H1 (cell line): ENCODE measurements around the gene PRR5L. TPM values are rescaled to one million over a fixed set of nuclear protein-coding genes. Genes with fewer than 3 reads are reported as not detected.

Source experiments
- CTCF ChIA-PET: fragments of 300-600 bp; sonication (Branson Sonifier 250); formaldehyde crosslinking; loops from one replicate; lab custom pipeline; 2021; ENCODE audit not compliant: partially characterized antibody; lab: Charles Lee
- POLR2A ChIA-PET: fragments of 300-600 bp; sonication (Branson Sonifier 250); formaldehyde crosslinking; loops from one replicate; lab custom pipeline; 2021; ENCODE audit warnings: inconsistent platforms; ENCODE audit not compliant: partially characterized antibody; lab: Charles Lee
- DNase-seq, 2 experiments: peaks; one replicate each; pipeline versions ENCODE4 v3.0.0 to v3.0.0-alpha.2; 2010 to 2022; ENCODE audit warnings: low spot score in 2 of 2, low read depth in 1 of 2, mixed read lengths in 1 of 2
- FAIRE-seq: peaks from 2 replicates; lab custom pipeline; 2011; peaks lifted over from hg19 to GRCh38; lab: Jason Lieb, UNC
- H2AFZ ChIP-seq: 2 replicates; pipeline ENCODE4 v1.8.1; 2012; ENCODE audit warnings: low read length, inconsistent platforms
- H2AK5ac ChIP-seq: 2 replicates; pipeline ENCODE4 v1.6.1; 2013; ENCODE audit warnings: low read depth, low read length
- H2BK120ac ChIP-seq: replicated peaks from 2 replicates; pipeline ENCODE3; 2013; ENCODE audit warnings: low read depth, low read length, inconsistent platforms
- H2BK12ac ChIP-seq: 2 replicates; pipeline ENCODE4 v1.6.1; 2013; ENCODE audit warnings: low read depth, low read length
- H2BK15ac ChIP-seq: 2 replicates; pipeline ENCODE4 v1.6.1; 2013; ENCODE audit warnings: low read length
- H2BK20ac ChIP-seq: 2 replicates; pipeline ENCODE4 v1.6.1; 2013; ENCODE audit warnings: low read length
- H2BK5ac ChIP-seq: 2 replicates; pipeline ENCODE4 v1.6.1; 2013; ENCODE audit warnings: low read depth, low read length
- H3K14ac ChIP-seq: 2 replicates; pipeline ENCODE4 v1.6.1; 2013; ENCODE audit warnings: inconsistent platforms; ENCODE audit not compliant: insufficient read length
- H3K18ac ChIP-seq: 2 replicates; pipeline ENCODE4 v1.6.1; 2013; ENCODE audit warnings: low read length; ENCODE audit errors: extremely low read depth
- H3K23ac ChIP-seq: 2 replicates; pipeline ENCODE4 v1.6.1; 2013; ENCODE audit warnings: inconsistent platforms; ENCODE audit not compliant: insufficient read length
- H3K23me2 ChIP-seq: 2 replicates; pipeline ENCODE4 v1.6.1; 2013; ENCODE audit warnings: low read depth, low read length
- H3K27ac ChIP-seq: 2 replicates; pipeline ENCODE4 v1.6.1; 2011; ENCODE audit warnings: low read depth, low read length, inconsistent platforms
- H3K27me3 ChIP-seq, 4 experiments: replicated peaks in 1 of 4; 1 replicate in 1 of 4; 2 replicates in 3 of 4; pipeline versions ENCODE4 v1.6.1 to v1.8.1; 2011 to 2013; ENCODE audit warnings: low read length in 3 of 4, mild to moderate bottlenecking in 3 of 4, inconsistent platforms in 2 of 4, mixed read lengths in 2 of 4, moderate library complexity in 1 of 4; ENCODE audit not compliant: control insufficient read depth in 3 of 4, insufficient read depth in 3 of 4; ENCODE audit errors: extremely low read depth in 1 of 4
- H3K36me3 ChIP-seq, 4 experiments: 2 replicates each; pipeline versions ENCODE4 v1.6.1 to v1.8.1; 2011 to 2013; ENCODE audit warnings: mild to moderate bottlenecking in 4 of 4, low read length in 3 of 4, moderate library complexity in 2 of 4, control low read depth in 1 of 4, inconsistent platforms in 1 of 4; ENCODE audit not compliant: insufficient read depth in 4 of 4, control insufficient read depth in 2 of 4
- H3K4ac ChIP-seq: replicated peaks from 2 replicates; pipeline ENCODE3; 2013; ENCODE audit warnings: low read length, low read depth, mixed read lengths, inconsistent platforms; ENCODE audit not compliant: insufficient read length
- H3K4me1 ChIP-seq, 4 experiments: replicated peaks in 1 of 4; 1 replicate in 1 of 4; 2 replicates in 3 of 4; pipeline versions ENCODE4 v1.6.1 to v1.8.1; 2011 to 2013; ENCODE audit warnings: low read length in 3 of 4, inconsistent platforms in 2 of 4, mixed read lengths in 1 of 4; ENCODE audit not compliant: insufficient read depth in 4 of 4, control insufficient read depth in 3 of 4
- H3K4me2 ChIP-seq, 2 experiments: 2 replicates each; pipeline versions ENCODE4 v1.6.1 to v1.8.1; 2011 to 2013; ENCODE audit warnings: low read depth in 2 of 2, low read length in 2 of 2, control low read depth in 1 of 2, inconsistent platforms in 1 of 2, mild to moderate bottlenecking in 1 of 2; ENCODE audit not compliant: insufficient read depth in 1 of 2
- H3K4me3 ChIP-seq, 4 experiments: fragments of 200-600, 300-600 bp in 1 of 4; sonication (generic), shearing (Covaris generic), sonication (Bioruptor Twin) in 1 of 4; 2 replicates each; pipeline versions ENCODE4 v1.5.1 to v1.8.1; 2011 to 2016; ENCODE audit warnings: low read length in 4 of 4, low read depth in 3 of 4, control low read depth in 2 of 4, inconsistent platforms in 2 of 4, mild to moderate bottlenecking in 2 of 4, mixed read lengths in 1 of 4, moderate library complexity in 1 of 4; ENCODE audit not compliant: insufficient read depth in 2 of 4; ENCODE audit errors: extremely low read depth in 1 of 4
- H3K56ac ChIP-seq: replicated peaks from 2 replicates; pipeline ENCODE3; 2013; ENCODE audit warnings: low read depth, mild to moderate bottlenecking, mixed read lengths, low read length, inconsistent platforms; ENCODE audit not compliant: insufficient read length
- H3K79me1 ChIP-seq: 2 replicates; pipeline ENCODE4 v1.6.1; 2013; ENCODE audit warnings: low read depth, low read length, control low read depth
- H3K79me2 ChIP-seq, 2 experiments: 2 replicates each; pipeline versions ENCODE4 v1.6.1 to v1.8.1; 2012 to 2013; ENCODE audit warnings: low read length in 2 of 2, mild to moderate bottlenecking in 2 of 2, inconsistent platforms in 1 of 2; ENCODE audit not compliant: insufficient read depth in 2 of 2, control insufficient read depth in 1 of 2
- H3K9ac ChIP-seq, 4 experiments: replicated peaks in 1 of 4; 1 replicate in 1 of 4; 2 replicates in 3 of 4; pipeline versions ENCODE4 v1.6.1 to v1.8.1; 2011 to 2013; ENCODE audit warnings: low read depth in 3 of 4, low read length in 3 of 4, control low read depth in 2 of 4, mild to moderate bottlenecking in 2 of 4, moderate library complexity in 2 of 4, inconsistent platforms in 1 of 4; ENCODE audit errors: extremely low read depth in 1 of 4
- H3K9me3 ChIP-seq, 2 experiments: 2 replicates each; pipeline versions ENCODE4 v1.6.1 to v1.8.1; 2012 to 2013; ENCODE audit warnings: mild to moderate bottlenecking in 2 of 2, moderate library complexity in 2 of 2, control low read depth in 1 of 2, inconsistent platforms in 1 of 2, low read depth in 1 of 2, low read length in 1 of 2, mixed read lengths in 1 of 2; ENCODE audit not compliant: insufficient read depth in 2 of 2
- H4K20me1 ChIP-seq, 2 experiments: replicated peaks in 1 of 2; 2 replicates each; pipeline versions ENCODE3 to v1.8.1; 2011 to 2013; ENCODE audit warnings: inconsistent platforms in 2 of 2, low read length in 2 of 2, mild to moderate bottlenecking in 1 of 2; ENCODE audit not compliant: insufficient read depth in 2 of 2, control insufficient read depth in 1 of 2
- H4K5ac ChIP-seq: 2 replicates; pipeline ENCODE4 v1.6.1; 2013; ENCODE audit warnings: low read length, low read depth, mixed read lengths, inconsistent platforms; ENCODE audit not compliant: insufficient read length
- H4K8ac ChIP-seq: 2 replicates; pipeline ENCODE4 v1.8.0; 2013; ENCODE audit warnings: mild to moderate bottlenecking, moderate library complexity, low read length, inconsistent platforms; ENCODE audit not compliant: insufficient read depth; ENCODE audit errors: extremely low read depth
- H4K91ac ChIP-seq: replicated peaks from 2 replicates; pipeline ENCODE3; 2013; ENCODE audit warnings: low read length, mixed read lengths, inconsistent platforms; ENCODE audit not compliant: insufficient read length
- ASH2L ChIP-seq: fragments of 200-600, 300-600 bp; sonication (generic); IDR thresholded peaks from one replicate; pipeline ENCODE4 v1.7.1; 2017; ENCODE audit warnings: low read length
- EGR1 ChIP-seq: IDR thresholded peaks from 2 replicates; pipeline ENCODE4 v1.6.1; 2011; ENCODE audit warnings: low read depth, low read length, borderline replicate concordance
- GABPA ChIP-seq: IDR thresholded peaks from 2 replicates; pipeline ENCODE4 v1.6.1; 2011; ENCODE audit warnings: mild to moderate bottlenecking, low read length, moderate library complexity, borderline replicate concordance; ENCODE audit not compliant: insufficient read depth
- HDAC2 ChIP-seq, 2 experiments: fragments of 300-600 bp in 1 of 2; sonication (generic) in 1 of 2; IDR thresholded peaks; 2 replicates each; pipeline ENCODE4 v1.6.1; 2011 to 2012; ENCODE audit warnings: low read depth in 2 of 2, low read length in 2 of 2, mild to moderate bottlenecking in 2 of 2, moderate library complexity in 2 of 2, borderline replicate concordance in 1 of 2, inconsistent platforms in 1 of 2
- JUND ChIP-seq: IDR thresholded peaks from 2 replicates; pipeline ENCODE4 v1.6.1; 2011; ENCODE audit warnings: mild to moderate bottlenecking, improper control_type of control experiment, low read length
- PHF8 ChIP-seq: fragments of 200-600 bp; sonication (generic); conservative IDR thresholded peaks from 2 replicates; pipeline ENCODE4 v1.7.1; 2012; ENCODE audit warnings: low read depth, mild to moderate bottlenecking, inconsistent platforms, low read length, moderate library complexity
- RNF2 ChIP-seq: fragments of 200-900, 300-1000 bp; sonication (generic); IDR thresholded peaks from 2 replicates; pipeline ENCODE4 v1.7.1; 2016; ENCODE audit warnings: borderline replicate concordance, low read depth, mild to moderate bottlenecking, antibody characterized with exemption, low read length; ENCODE audit not compliant: poor library complexity, severe bottlenecking; ENCODE audit errors: missing control alignments
- SIN3A ChIP-seq, 2 experiments: IDR thresholded peaks in 1 of 2; conservative IDR thresholded peaks in 1 of 2; 2 replicates each; pipeline ENCODE4 v1.6.1; 2011 to 2012; ENCODE audit warnings: low read length in 2 of 2, improper control_type of control experiment in 1 of 2, low read depth in 1 of 2, mild to moderate bottlenecking in 1 of 2
- SUZ12 ChIP-seq: fragments of 200-600 bp; sonication (generic); IDR thresholded peaks from 2 replicates; pipeline ENCODE4 v1.6.1; 2012; ENCODE audit warnings: mild to moderate bottlenecking, inconsistent platforms, low read length, moderate library complexity, mixed read lengths
- WGBS, 2 experiments: shearing (Covaris generic) in 1 of 2; methylation state at CpG; one replicate each; pipeline versions ENCODE4 v1.1.6 to v1.1.7; 2013 to 2015; ENCODE audit warnings: low lambda C conversion rate in 2 of 2, mixed read lengths in 2 of 2, inconsistent platforms in 1 of 2, low coverage in 1 of 2, missing lambda C conversion rate in 1 of 2; ENCODE audit not compliant: insufficient replicate concordance in 2 of 2, insufficient coverage in 1 of 2, insufficient read length in 1 of 2; ENCODE audit errors: extremely low coverage in 1 of 2, missing lambda C conversion rate in 1 of 2; 5-methylcytosine and 5-hydroxymethylcytosine counted together
- polyA plus RNA-seq, 7 experiments: library from polyadenylated mRNA; depleted of rRNA in 3 of 7; stranded (reverse) in 5 of 7; unstranded in 2 of 7; fragments of >200 nt in 5 of 7; fragments of 200-250 nt in 2 of 7; gene quantifications; 1 replicate in 5 of 7; 2 replicates in 1 of 7; 4 replicates in 1 of 7; pipeline versions ENCODE4 v1.2.1 to v1.2.3, GENCODE V29; 2011 to 2013; ENCODE audit warnings: missing spikeins in 2 of 7, mixed read lengths in 2 of 7
- total RNA-seq: library from RNA; stranded (reverse); fragmentation: NEBNext Ultra II Directional; extraction: Animal tissue kit (Norgen Biotek cat#: 25700); gene quantifications from 2 replicates; pipeline ENCODE4 v1.2.1, GENCODE V29; 2021
- TF ChIP-seq, protein P1 (sequence below), 3 experiments: IDR thresholded peaks; 1 replicate in 2 of 3; 2 replicates in 1 of 3; pipeline versions ENCODE4 v1.5.1 to v1.6.1; 2011; ENCODE audit warnings: low read length in 3 of 3, mild to moderate bottlenecking in 3 of 3, inconsistent platforms in 2 of 3, low read depth in 1 of 3, moderate library complexity in 1 of 3; ENCODE audit not compliant: insufficient read depth in 1 of 3; ENCODE audit errors: control extremely low read depth in 1 of 3

PRR5L gene
- total and polyA plus RNA-seq, 2 of the 8 experiments (the other 6 are each of a cell fraction or from before 2014, with no cell fraction given) = 6.6 to 10.1 TPM

DNA sequence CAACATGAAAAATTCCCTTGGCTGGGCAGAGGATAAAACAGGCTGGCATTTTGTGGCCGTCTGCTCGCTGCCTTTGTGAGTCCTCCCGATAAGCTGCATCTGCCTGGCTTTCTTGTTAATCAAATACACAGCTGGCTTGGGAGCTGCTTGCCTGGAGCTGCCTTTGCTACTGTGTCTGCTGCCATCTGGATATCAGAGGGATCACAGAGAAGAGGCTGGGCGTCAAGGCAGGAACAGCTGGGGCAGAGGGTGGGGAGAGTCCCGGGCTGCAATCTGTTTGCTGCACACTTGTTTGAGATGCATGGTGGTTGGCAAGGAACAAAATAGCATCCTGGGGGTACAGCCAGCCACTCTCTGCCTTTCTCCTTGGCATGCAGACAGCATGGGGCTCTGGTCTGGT lies 42.9 kb upstream of the PRR5L start:
- H3K9ac ChIP-seq = no peak overlapping the region
- no peak overlapping the region for H3K23ac ChIP-seq
- DNase-seq (no peak), FAIRE-seq (no peak)
- H3K4me2 ChIP-seq = no peak overlapping the region
- no peaks in the 10 kb centered on the region for H3K4me1 ChIP-seq
- no peak overlapping the region for H4K91ac ChIP-seq
- H3K36me3 ChIP-seq = no peaks in the 10 kb centered on the region
- no peak overlapping the region for H3K4ac ChIP-seq
- WGBS, 2 experiments = 66% methylated on average over 5 of the region's 5 CpGs; no CpG with 5 or more reads in 1 of the 2 experiments
- no peak overlapping the region for H2AFZ ChIP-seq
- no peak overlapping the region for H2BK120ac ChIP-seq
- H3K79me2 ChIP-seq = no peaks in the 10 kb centered on the region
- H3K79me1 ChIP-seq = no peaks in the 10 kb centered on the region
- no peaks in the 10 kb centered on the region for H3K23me2 ChIP-seq
- no peak overlapping the region for H4K5ac ChIP-seq
- ChIA-PET POLR2A (interaction anchor here (0.6 to 0.9 kb wide), 3 partner anchors 51 to 633 kb away, joined by 3 read pairs; no protein-coding TSS in a partner anchor), CTCF (interaction anchor here (1.2 to 2.8 kb wide), 6 partner anchors 8 to 638 kb away, joined by 3 to 7 read pairs (median 4); no protein-coding TSS in a partner anchor)
- no peak overlapping the region for H2BK5ac ChIP-seq
- no peak overlapping the region for H3K27ac ChIP-seq
- H3K18ac ChIP-seq = no peak overlapping the region
- H3K56ac ChIP-seq = no peak overlapping the region
- H4K20me1 ChIP-seq = no peaks in the 10 kb centered on the region
- H3K9me3 ChIP-seq = peaks cover 4 to 8% of the 10 kb centered on the region in 2 experiments; a peak in 2 of 4 replicates
- no peak overlapping the region for H2AK5ac ChIP-seq
- H3K27me3 ChIP-seq = no peaks in the 10 kb centered on the region
- no peak overlapping the region for H2BK20ac ChIP-seq
- H3K4me3 ChIP-seq = no peak overlapping the region
- H4K8ac ChIP-seq = no peak overlapping the region
- no peak overlapping the region for H2BK15ac ChIP-seq
- no peak overlapping the region for H3K14ac ChIP-seq
- no peak overlapping the region for H2BK12ac ChIP-seq
- TF ChIP-seq EGR1 (no peak), GABPA (no peak), JUND (no peak), RNF2 (no peak), HDAC2 (IDR thresholded peaks at IDR 0.05; ENCODE audit: borderline replicate concordance in 1 of 2, low read depth in 2 of 2, low read length in 2 of 2) (no peak), PHF8 (no peak), ASH2L (no peak), SIN3A (conservative IDR thresholded peaks at IDR 0.05 in 1 of 2, IDR thresholded peaks at IDR 0.05 in 1 of 2; ENCODE audit: low read depth in 1 of 2, low read length in 2 of 2) (no peak), SUZ12 (no peak)
- TF ChIP-seq, protein P1, sequence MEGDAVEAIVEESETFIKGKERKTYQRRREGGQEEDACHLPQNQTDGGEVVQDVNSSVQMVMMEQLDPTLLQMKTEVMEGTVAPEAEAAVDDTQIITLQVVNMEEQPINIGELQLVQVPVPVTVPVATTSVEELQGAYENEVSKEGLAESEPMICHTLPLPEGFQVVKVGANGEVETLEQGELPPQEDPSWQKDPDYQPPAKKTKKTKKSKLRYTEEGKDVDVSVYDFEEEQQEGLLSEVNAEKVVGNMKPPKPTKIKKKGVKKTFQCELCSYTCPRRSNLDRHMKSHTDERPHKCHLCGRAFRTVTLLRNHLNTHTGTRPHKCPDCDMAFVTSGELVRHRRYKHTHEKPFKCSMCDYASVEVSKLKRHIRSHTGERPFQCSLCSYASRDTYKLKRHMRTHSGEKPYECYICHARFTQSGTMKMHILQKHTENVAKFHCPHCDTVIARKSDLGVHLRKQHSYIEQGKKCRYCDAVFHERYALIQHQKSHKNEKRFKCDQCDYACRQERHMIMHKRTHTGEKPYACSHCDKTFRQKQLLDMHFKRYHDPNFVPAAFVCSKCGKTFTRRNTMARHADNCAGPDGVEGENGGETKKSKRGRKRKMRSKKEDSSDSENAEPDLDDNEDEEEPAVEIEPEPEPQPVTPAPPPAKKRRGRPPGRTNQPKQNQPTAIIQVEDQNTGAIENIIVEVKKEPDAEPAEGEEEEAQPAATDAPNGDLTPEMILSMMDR (IDR thresholded peaks at IDR 0.05; ENCODE audit: control extremely low read depth in 1 of 3, insufficient read depth in 1 of 3, low read depth in 1 of 3, low read length in 3 of 3) = no peak
